VCaP (cell line): ENCODE data around the gene LBH.

Experiments
- H3K27ac ChIP-seq: fragments of 450-650 bp; 2 replicates; pipeline ENCODE4 v1.5.1; 2017
- TF ChIP-seq, protein P1 (sequence below): fragments of 450-650 bp; conservative IDR thresholded peaks from 2 replicates; pipeline ENCODE4 v1.5.1; 2017; ENCODE audit warnings: mild to moderate bottlenecking, moderate library complexity

The LBH gene

GRCh38 chr2:30272761-30273573 lies 41.6 kb downstream of the LBH start:
- TF ChIP-seq, protein P1, sequence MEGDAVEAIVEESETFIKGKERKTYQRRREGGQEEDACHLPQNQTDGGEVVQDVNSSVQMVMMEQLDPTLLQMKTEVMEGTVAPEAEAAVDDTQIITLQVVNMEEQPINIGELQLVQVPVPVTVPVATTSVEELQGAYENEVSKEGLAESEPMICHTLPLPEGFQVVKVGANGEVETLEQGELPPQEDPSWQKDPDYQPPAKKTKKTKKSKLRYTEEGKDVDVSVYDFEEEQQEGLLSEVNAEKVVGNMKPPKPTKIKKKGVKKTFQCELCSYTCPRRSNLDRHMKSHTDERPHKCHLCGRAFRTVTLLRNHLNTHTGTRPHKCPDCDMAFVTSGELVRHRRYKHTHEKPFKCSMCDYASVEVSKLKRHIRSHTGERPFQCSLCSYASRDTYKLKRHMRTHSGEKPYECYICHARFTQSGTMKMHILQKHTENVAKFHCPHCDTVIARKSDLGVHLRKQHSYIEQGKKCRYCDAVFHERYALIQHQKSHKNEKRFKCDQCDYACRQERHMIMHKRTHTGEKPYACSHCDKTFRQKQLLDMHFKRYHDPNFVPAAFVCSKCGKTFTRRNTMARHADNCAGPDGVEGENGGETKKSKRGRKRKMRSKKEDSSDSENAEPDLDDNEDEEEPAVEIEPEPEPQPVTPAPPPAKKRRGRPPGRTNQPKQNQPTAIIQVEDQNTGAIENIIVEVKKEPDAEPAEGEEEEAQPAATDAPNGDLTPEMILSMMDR, result no peak
- H3K27ac ChIP-seq, result no peak overlapping the region

DNA sequence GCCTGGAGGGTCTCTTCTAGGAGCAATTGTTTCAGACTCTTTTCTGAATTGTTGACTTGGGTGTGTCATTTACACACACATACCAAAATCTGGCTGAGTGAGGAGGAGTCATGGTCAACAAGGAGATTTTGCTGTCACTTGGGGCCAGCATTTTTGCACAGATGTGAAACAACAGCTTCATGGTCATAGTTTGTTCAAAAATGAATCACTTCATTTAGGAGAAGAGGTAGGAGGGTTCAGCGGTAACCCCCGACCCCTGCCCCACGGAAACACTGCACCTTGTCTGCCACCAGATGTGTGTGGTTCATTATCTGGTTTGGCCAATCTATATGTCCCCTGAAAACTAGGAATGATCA lies 42.2 kb downstream of the LBH start:
- no peak overlapping the region for H3K27ac ChIP-seq
- TF ChIP-seq, protein P1, result no peak

DNA sequence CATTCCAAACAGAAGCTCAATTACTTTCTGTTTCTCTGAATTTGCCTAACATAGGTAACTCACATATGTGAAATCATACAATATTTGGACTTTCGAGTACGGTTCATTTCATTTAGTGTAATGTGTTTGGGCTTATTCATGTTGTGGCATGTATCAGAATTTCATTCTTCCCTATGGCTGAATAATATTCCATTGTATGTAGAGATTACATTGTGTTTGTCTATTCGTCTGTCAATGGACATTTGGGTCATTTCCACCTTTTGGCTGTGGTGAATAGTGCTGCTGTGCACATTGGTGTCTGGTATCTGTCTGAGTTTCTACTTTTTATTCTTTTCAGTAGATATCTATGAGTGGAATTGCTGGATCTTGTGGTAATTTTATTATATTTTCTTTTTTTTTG lies 43.9 kb downstream of the LBH start:
- TF ChIP-seq, protein P1, result no peak

DNA sequence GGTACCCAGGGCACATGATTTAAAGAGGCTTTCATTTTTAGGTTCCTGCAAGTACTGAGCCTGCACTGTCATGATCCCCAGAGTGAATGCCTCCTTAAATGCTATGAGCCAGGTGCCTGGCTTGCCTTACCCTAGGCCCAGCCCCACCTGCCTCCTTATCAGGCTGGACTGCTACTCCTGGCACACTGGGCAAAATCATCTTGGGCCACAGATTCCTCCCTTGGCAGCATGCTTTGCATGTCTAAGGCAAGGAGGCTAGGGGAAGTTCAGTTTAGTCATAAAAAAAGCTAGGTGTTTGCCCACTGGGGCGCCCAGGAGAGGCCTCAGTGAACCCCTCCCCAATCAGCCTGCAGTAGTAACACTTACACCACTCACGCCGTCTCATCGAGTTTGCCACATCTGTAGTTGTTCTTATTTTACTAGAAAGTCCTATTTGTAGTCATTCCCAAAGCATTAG lies 45.1 kb downstream of the LBH start:
- no peak overlapping the region for H3K27ac ChIP-seq
- TF ChIP-seq, protein P1, result no peak

More for the DNA sequence above, 43.9 kb downstream of the LBH start:
- no peak overlapping the region for H3K27ac ChIP-seq

DNA sequence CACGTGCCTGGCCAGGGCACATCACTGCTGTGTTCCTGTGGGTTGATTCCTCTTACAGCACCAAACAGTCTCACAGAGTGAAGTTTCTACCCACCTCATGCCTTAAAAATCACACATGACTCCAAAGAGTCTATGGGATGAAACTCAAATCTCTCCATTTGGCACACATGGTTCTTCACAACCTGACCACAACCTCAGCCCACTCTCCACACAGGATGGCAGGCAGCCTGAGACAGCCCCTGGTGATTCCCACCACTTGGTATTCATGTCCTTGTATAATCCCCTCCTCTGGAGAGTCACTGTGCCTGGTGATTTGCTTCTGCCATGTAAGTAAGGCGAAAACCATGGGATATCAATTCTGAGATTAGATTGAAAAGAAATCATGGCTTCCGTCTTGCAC lies 46.2 kb downstream of the LBH start:
- TF ChIP-seq, protein P1, result no peak
- H3K27ac ChIP-seq, result no peak overlapping the region

- H3K27ac ChIP-seq, result no peak overlapping the region
- TF ChIP-seq, protein P1, result no peak
Measured at GRCh38 chr2:30278419-30278818, 47.1 kb downstream of the LBH start.

DNA sequence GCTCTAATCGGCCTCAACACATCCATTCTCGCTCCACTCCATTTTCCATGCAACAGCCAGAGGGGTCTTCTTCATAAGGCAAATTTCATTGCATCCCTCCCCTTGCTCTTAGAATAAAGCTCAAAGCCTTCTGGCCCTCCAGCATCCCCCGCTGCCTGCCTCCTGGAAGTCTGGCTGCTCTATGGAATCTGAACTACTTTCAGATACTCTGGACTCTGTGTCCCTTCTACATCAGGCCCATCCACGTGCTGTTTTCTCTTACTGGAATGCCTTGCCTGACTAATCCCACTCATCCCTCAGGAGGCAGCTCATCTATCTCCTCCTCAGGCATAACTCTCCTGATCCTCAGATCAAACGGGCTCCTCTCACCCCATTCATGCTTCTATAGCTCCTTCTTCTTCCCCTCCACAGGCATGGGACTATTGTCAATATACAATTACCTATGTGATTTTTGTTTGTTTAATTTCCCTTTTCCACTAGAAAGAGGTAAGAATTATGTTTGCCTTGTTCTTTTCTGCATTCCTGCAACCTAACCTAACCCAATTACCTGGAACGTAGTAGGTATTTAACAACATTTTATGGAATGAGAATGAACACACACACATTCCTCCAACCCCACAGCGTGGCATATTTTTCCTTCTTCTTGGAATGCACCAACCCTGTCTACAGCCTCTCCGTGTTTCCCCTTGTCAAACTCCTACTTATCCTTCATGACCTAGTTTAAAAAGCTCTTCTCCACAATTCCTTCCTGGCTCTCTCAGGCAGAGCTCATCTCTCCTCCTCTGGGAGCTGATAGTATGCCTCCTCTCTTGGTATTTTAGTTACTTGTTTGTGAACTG lies 49.5 kb downstream of the LBH start:
- TF ChIP-seq, protein P1, result no peak
- H3K27ac ChIP-seq, result no peak overlapping the region
